H9 (cell line): Measurements from ENCODE around the gene PITPNM1. TPM values are rescaled to one million over a fixed set of nuclear protein-coding genes. Genes with fewer than 3 reads are reported as not detected.

Source experiments
- DNase-seq: peaks from one replicate; pipeline ENCODE4 v3.0.0-alpha.2; 2017
- H2AFZ ChIP-seq: one replicate; pipeline ENCODE4 v1.6.1; 2013; ENCODE audit warnings: mild to moderate bottlenecking, low read length, control low read depth, moderate library complexity
- H2AK5ac ChIP-seq: 2 replicates; pipeline ENCODE4 v1.6.1; 2013; ENCODE audit warnings: low read length, control low read depth, mixed read lengths; ENCODE audit not compliant: insufficient read length
- H2BK120ac ChIP-seq: one replicate; pipeline ENCODE4 v1.6.1; 2013; ENCODE audit warnings: low read depth, mild to moderate bottlenecking, low read length, control low read depth, inconsistent platforms; ENCODE audit not compliant: poor library complexity, severe bottlenecking
- H2BK12ac ChIP-seq: 2 replicates; pipeline ENCODE4 v1.6.1; 2013; ENCODE audit warnings: low read length, control low read depth, mixed read lengths, low read depth; ENCODE audit not compliant: insufficient read length
- H2BK15ac ChIP-seq: 2 replicates; pipeline ENCODE4 v1.6.1; 2013; ENCODE audit warnings: low read depth, low read length, control low read depth
- H2BK20ac ChIP-seq: one replicate; pipeline ENCODE4 v1.6.1; 2013; ENCODE audit warnings: low read depth, mild to moderate bottlenecking, low read length, control low read depth, inconsistent platforms; ENCODE audit not compliant: poor library complexity, severe bottlenecking
- H2BK5ac ChIP-seq: 2 replicates; pipeline ENCODE4 v1.6.1; 2013; ENCODE audit warnings: low read length, control low read depth, mixed read lengths; ENCODE audit not compliant: insufficient read length
- H3K14ac ChIP-seq: 2 replicates; pipeline ENCODE4 v1.6.1; 2013; ENCODE audit warnings: low read length, control low read depth; ENCODE audit not compliant: insufficient read depth
- H3K18ac ChIP-seq: 2 replicates; pipeline ENCODE4 v1.6.1; 2013; ENCODE audit warnings: low read depth, mild to moderate bottlenecking, mixed read lengths, low read length, control low read depth; ENCODE audit not compliant: insufficient read length
- H3K23ac ChIP-seq: 2 replicates; pipeline ENCODE4 v1.6.1; 2013; ENCODE audit warnings: low read length, control low read depth, mixed read lengths, low read depth; ENCODE audit not compliant: insufficient read length
- H3K23me2 ChIP-seq: 2 replicates; pipeline ENCODE4 v1.6.1; 2013; ENCODE audit warnings: low read depth, mild to moderate bottlenecking, mixed read lengths, low read length, control low read depth; ENCODE audit not compliant: insufficient read length, poor library complexity, severe bottlenecking
- H3K27ac ChIP-seq: 2 replicates; pipeline ENCODE4 v1.5.1; 2013; ENCODE audit warnings: low read length, control low read depth, mixed read lengths, low read depth; ENCODE audit not compliant: insufficient read length
- H3K27me3 ChIP-seq: 2 replicates; pipeline ENCODE4 v1.6.1; 2013; ENCODE audit warnings: low read length, control low read depth, inconsistent platforms; ENCODE audit not compliant: insufficient read depth
- H3K4ac ChIP-seq: 2 replicates; pipeline ENCODE4 v1.6.1; 2013; ENCODE audit warnings: low read depth, mild to moderate bottlenecking, control low read depth, inconsistent platforms, low read length, moderate library complexity
- H3K4me1 ChIP-seq: 2 replicates; pipeline ENCODE4 v1.6.1; 2013; ENCODE audit warnings: low read length, control low read depth, inconsistent platforms; ENCODE audit not compliant: insufficient read depth
- H3K4me2 ChIP-seq: 2 replicates; pipeline ENCODE4 v1.6.1; 2013; ENCODE audit warnings: low read length, control low read depth, mixed read lengths; ENCODE audit not compliant: insufficient read length, insufficient read depth
- H3K56ac ChIP-seq: 2 replicates; pipeline ENCODE4 v1.6.1; 2013; ENCODE audit warnings: low read depth, mild to moderate bottlenecking, mixed read lengths, low read length, control low read depth; ENCODE audit not compliant: insufficient read length
- H3K79me1 ChIP-seq: 2 replicates; pipeline ENCODE4 v1.6.1; 2013; ENCODE audit warnings: low read depth, mild to moderate bottlenecking, moderate library complexity, low read length, control low read depth, inconsistent platforms; ENCODE audit not compliant: insufficient read depth, poor library complexity, severe bottlenecking
- H3K79me2 ChIP-seq: 2 replicates; pipeline ENCODE4 v1.6.1; 2013; ENCODE audit warnings: low read length, control low read depth, inconsistent platforms; ENCODE audit not compliant: insufficient read depth
- H3K9ac ChIP-seq: 2 replicates; pipeline ENCODE4 v1.6.1; 2013; ENCODE audit warnings: low read length, control low read depth, mixed read lengths; ENCODE audit not compliant: insufficient read length; ENCODE audit errors: extremely low read depth
- H3K9me3 ChIP-seq: one replicate; pipeline ENCODE4 v1.6.1; 2013; ENCODE audit warnings: low read depth, low read length, inconsistent platforms; ENCODE audit not compliant: control insufficient read depth
- H3T11ph ChIP-seq: one replicate; pipeline ENCODE4 v1.6.1; 2013; ENCODE audit warnings: mild to moderate bottlenecking, low read length, control low read depth, inconsistent platforms
- H4K20me1 ChIP-seq: one replicate; pipeline ENCODE4 v1.6.1; 2013; ENCODE audit not compliant: control insufficient read depth, insufficient read length, insufficient read depth
- H4K5ac ChIP-seq: 2 replicates; pipeline ENCODE4 v1.6.1; 2013; ENCODE audit warnings: low read depth, mild to moderate bottlenecking, mixed read lengths, low read length, control low read depth; ENCODE audit not compliant: insufficient read length
- H4K8ac ChIP-seq: replicated peaks from 2 replicates; pipeline ENCODE4 v1.6.1; 2013; ENCODE audit warnings: low read length, control low read depth, mixed read lengths, low read depth; ENCODE audit not compliant: insufficient read length
- H4K91ac ChIP-seq: 2 replicates; pipeline ENCODE4 v1.6.1; 2013; ENCODE audit warnings: low read depth, mild to moderate bottlenecking, moderate library complexity, mixed read lengths, low read length, control low read depth; ENCODE audit not compliant: insufficient read length
- H3K27ac Mint-ChIP-seq, 3 experiments: 2 replicates in 2 of 3; 3 replicates in 1 of 3; pipeline ENCODE4 v1.8.0; 2020 to 2021; ENCODE audit warnings: mixed read lengths in 3 of 3, mild to moderate bottlenecking in 1 of 3, moderate library complexity in 1 of 3
- H3K27me3 Mint-ChIP-seq: 2 replicates; pipeline ENCODE4 v1.8.0; 2021; ENCODE audit warnings: low read depth, mild to moderate bottlenecking, moderate library complexity, mixed read lengths
- H3K36me3 Mint-ChIP-seq, 3 experiments: 2 replicates in 2 of 3; 3 replicates in 1 of 3; pipeline ENCODE4 v1.8.0; 2020 to 2021; ENCODE audit warnings: low read depth in 3 of 3, mixed read lengths in 3 of 3; ENCODE audit not compliant: insufficient read depth in 1 of 3
- H3K4me1 Mint-ChIP-seq, 2 experiments: 2 replicates each; pipeline ENCODE4 v1.8.0; 2020; ENCODE audit warnings: mixed read lengths in 2 of 2
- H3K4me3 Mint-ChIP-seq, 2 experiments: 2 replicates in 1 of 2; 3 replicates in 1 of 2; pipeline ENCODE4 v1.8.0; 2020 to 2021; ENCODE audit warnings: mild to moderate bottlenecking in 2 of 2, mixed read lengths in 2 of 2, moderate library complexity in 1 of 2
- H3K9me3 Mint-ChIP-seq, 2 experiments: 2 replicates in 1 of 2; 3 replicates in 1 of 2; pipeline ENCODE4 v1.8.0; 2020; ENCODE audit warnings: mild to moderate bottlenecking in 2 of 2, mixed read lengths in 2 of 2, moderate library complexity in 1 of 2
- WGBS: extraction: QIAGEN DNeasy Blood & Tissue Kit; methylation state at CpG from one replicate; pipeline ENCODE4 v1.1.7; 2013; ENCODE audit warnings: missing lambda C conversion rate, low lambda C conversion rate, mixed read lengths; ENCODE audit not compliant: insufficient read length; ENCODE audit errors: extremely low coverage; 5-methylcytosine and 5-hydroxymethylcytosine counted together
- total RNA-seq: library from RNA; stranded (reverse); gene quantifications from 2 replicates; pipeline ENCODE4 v1.2.1, GENCODE V29; 2021
- TF ChIP-seq, protein P1 (sequence below): fragments of 200-600 bp; sonication (generic); conservative IDR thresholded peaks from 3 replicates; pipeline ENCODE4 v1.8.0; 2021; ENCODE audit warnings: antibody characterized with exemption, mild to moderate bottlenecking

PITPNM1 gene
- total RNA-seq, 1 experiment from 2014 or later: 43.5 TPM

DNA sequence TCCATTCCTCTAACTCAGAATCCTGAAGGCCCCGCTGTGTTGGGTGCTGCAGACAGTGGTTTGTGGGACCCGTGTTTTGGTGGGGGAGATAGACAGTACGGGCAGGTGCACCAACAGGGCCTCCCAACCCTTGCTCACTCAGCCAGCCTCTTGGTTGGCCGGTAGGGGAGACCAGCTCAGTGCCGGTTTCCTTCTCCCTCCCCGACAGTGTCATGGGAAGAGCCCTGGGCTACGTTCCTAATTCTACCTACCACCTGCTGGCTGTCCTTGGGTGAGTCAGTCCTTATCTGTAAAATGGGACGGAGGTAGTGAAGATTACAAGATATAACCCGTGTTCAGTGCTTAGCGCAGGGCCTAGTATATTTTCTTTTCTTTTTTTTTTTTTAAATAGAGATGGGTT is 42.0 kb downstream of the PITPNM1 start:
- Histone ChIP-seq H4K5ac (no peak overlapping the region), H3K4me2 (no peak overlapping the region), H2BK20ac (no peak overlapping the region), H2BK120ac (no peak overlapping the region), H3K4me1 (no peaks in the 10 kb centered on the region; the same call in 1 of the 2 replicates), H2AFZ (no peak overlapping the region), H3T11ph (no peak overlapping the region), H3K9me3 (no peaks in the 10 kb centered on the region), H3K79me1 (no peaks in the 10 kb centered on the region), H3K27ac (no peak overlapping the region), H2BK5ac (no peak overlapping the region), H2AK5ac (no peak overlapping the region), H3K56ac (no peak overlapping the region), H2BK15ac (no peak overlapping the region), H4K20me1 (no peaks in the 10 kb centered on the region), H3K23ac (no peak overlapping the region), H3K27me3 (no peaks in the 10 kb centered on the region), H2BK12ac (no peak overlapping the region), H3K18ac (no peak overlapping the region), H3K14ac (no peak overlapping the region), H3K23me2 (peaks cover 8% of the 10 kb centered on the region), H4K91ac (no peak overlapping the region), H4K8ac (no peak overlapping the region), H3K79me2 (no peaks in the 10 kb centered on the region), H3K4ac (no peak overlapping the region), H3K9ac (no peak overlapping the region)
- no peak for DNase-seq
- TF ChIP-seq, protein P1, sequence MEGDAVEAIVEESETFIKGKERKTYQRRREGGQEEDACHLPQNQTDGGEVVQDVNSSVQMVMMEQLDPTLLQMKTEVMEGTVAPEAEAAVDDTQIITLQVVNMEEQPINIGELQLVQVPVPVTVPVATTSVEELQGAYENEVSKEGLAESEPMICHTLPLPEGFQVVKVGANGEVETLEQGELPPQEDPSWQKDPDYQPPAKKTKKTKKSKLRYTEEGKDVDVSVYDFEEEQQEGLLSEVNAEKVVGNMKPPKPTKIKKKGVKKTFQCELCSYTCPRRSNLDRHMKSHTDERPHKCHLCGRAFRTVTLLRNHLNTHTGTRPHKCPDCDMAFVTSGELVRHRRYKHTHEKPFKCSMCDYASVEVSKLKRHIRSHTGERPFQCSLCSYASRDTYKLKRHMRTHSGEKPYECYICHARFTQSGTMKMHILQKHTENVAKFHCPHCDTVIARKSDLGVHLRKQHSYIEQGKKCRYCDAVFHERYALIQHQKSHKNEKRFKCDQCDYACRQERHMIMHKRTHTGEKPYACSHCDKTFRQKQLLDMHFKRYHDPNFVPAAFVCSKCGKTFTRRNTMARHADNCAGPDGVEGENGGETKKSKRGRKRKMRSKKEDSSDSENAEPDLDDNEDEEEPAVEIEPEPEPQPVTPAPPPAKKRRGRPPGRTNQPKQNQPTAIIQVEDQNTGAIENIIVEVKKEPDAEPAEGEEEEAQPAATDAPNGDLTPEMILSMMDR: no peak
- peaks cover 0 to 4% (median 0%) of the 10 kb centered on the region in 3 experiments; a peak in 2 of 7 replicates for H3K36me3 Mint-ChIP-seq
- H3K4me1 Mint-ChIP-seq: peaks cover 16 to 22% of the 10 kb centered on the region in 2 experiments
- peaks cover 8% of the 10 kb centered on the region for H3K27me3 Mint-ChIP-seq
- peak overlapping the region in 1 of 2 experiments; percentile 60; a peak in 1 of 5 replicates for H3K4me3 Mint-ChIP-seq
- H3K9me3 Mint-ChIP-seq: no peaks in the 10 kb centered on the region
- no peak overlapping the region; a peak in 1 of 7 replicates for H3K27ac Mint-ChIP-seq
- no CpG with 5 or more reads among the region's 10 CpGs for WGBS
